Measurements from ENCODE around the gene CCM2. TPM values are rescaled to one million over a fixed set of nuclear protein-coding genes. Genes with fewer than 3 reads are reported as not detected.

Gene CCM2
- total RNA-seq, 1 donor from 2014 or later, result 89.0 TPM

- peaks cover 5% of the 10 kb centered on the region for H3K4me1 Mint-ChIP-seq
- no peaks in the 10 kb centered on the region for H3K9me3 Mint-ChIP-seq
- ATAC-seq (ENCODE audit: low read depth), result no peak
- CTCF ChIA-PET, result no interaction called here
- no peak for DNase-seq
- intact Hi-C loops (cut with micrococcal nuclease), result no loop called here
- H3K36me3 Mint-ChIP-seq (ENCODE audit: low read depth), result no peaks in the 10 kb centered on the region
- TF ChIP-seq CTCF (IDR thresholded peaks at IDR 0.05), result no peak
- H3K27me3 Mint-ChIP-seq, result peaks cover 4% of the 10 kb centered on the region
- POLR2A ChIA-PET, result no interaction called here
- no peak overlapping the region for H3K4me3 Mint-ChIP-seq
- H3K27ac Mint-ChIP-seq, result no peak overlapping the region
These were observed 84.3 kb downstream of the CCM2 start for GRCh38 chr7:45084336-45084735.

- CTCF ChIA-PET, result no interaction called here
- peaks cover 9% of the 10 kb centered on the region for H3K27me3 Mint-ChIP-seq
- DNase-seq, result no peak
- no peaks in the 10 kb centered on the region for H3K36me3 Mint-ChIP-seq (ENCODE audit: low read depth)
- H3K4me3 Mint-ChIP-seq, result no peak overlapping the region
- POLR2A ChIA-PET, result interaction anchor here (1.0 kb wide), 1 partner anchor 83 kb away, joined by 3 read pairs; no protein-coding TSS in a partner anchor
- TF ChIP-seq CTCF (IDR thresholded peaks at IDR 0.05), result no peak
- H3K27ac Mint-ChIP-seq, result no peak overlapping the region
- no peak for ATAC-seq (ENCODE audit: low read depth)
- intact Hi-C loops (cut with micrococcal nuclease), result no loop called here
- H3K9me3 Mint-ChIP-seq, result no peaks in the 10 kb centered on the region
- H3K4me1 Mint-ChIP-seq, result peaks cover 9% of the 10 kb centered on the region
These were observed 85.1 kb downstream of the CCM2 start for GRCh38 chr7:45084901-45085618.

GRCh38 chr7:45085619-45086200, 85.7 kb downstream of the CCM2 start:
- H3K36me3 Mint-ChIP-seq (ENCODE audit: low read depth), result no peaks in the 10 kb centered on the region
- no peak for ATAC-seq (ENCODE audit: low read depth)
- DNase-seq, result no peak
- H3K27me3 Mint-ChIP-seq, result peaks cover 11% of the 10 kb centered on the region
- no peak overlapping the region for H3K4me3 Mint-ChIP-seq
- intact Hi-C loops (cut with micrococcal nuclease), result no loop called here
- no peak overlapping the region for H3K27ac Mint-ChIP-seq
- no peaks in the 10 kb centered on the region for H3K9me3 Mint-ChIP-seq
- TF ChIP-seq CTCF (IDR thresholded peaks at IDR 0.05), result no peak
- POLR2A ChIA-PET, result interaction anchor here (1.0 kb wide), 1 partner anchor 84 kb away, joined by 3 read pairs; no protein-coding TSS in a partner anchor
- peaks cover 9% of the 10 kb centered on the region for H3K4me1 Mint-ChIP-seq
- CTCF ChIA-PET, result no interaction called here

- ChIA-PET CTCF (no interaction called here), POLR2A (no interaction called here)
- Mint-ChIP-seq H3K27ac (no peak overlapping the region), H3K4me1 (peaks cover 9% of the 10 kb centered on the region), H3K36me3 (ENCODE audit: low read depth) (no peaks in the 10 kb centered on the region), H3K27me3 (peaks cover 11% of the 10 kb centered on the region), H3K4me3 (no peak overlapping the region), H3K9me3 (no peaks in the 10 kb centered on the region)
- intact Hi-C loops (cut with micrococcal nuclease), result no loop called here
- DNase-seq (no peak), ATAC-seq (ENCODE audit: low read depth) (no peak)
- no peak for TF ChIP-seq CTCF (IDR thresholded peaks at IDR 0.05)
These were observed 86.5 kb downstream of the CCM2 start for GRCh38 chr7:45086331-45087065.

Data from activated B cell treated with CpG ODN at 0.5 μM for 24 hours (primary cell).